CD14-positive monocyte (primary cell): ENCODE results near the gene MBP. TPM values are rescaled to one million over a fixed set of nuclear protein-coding genes. Genes with fewer than 3 reads are reported as not detected.

Source experiments
- DNase-seq, 3 donors: peaks; one replicate each; pipeline ENCODE4 v3.0.0-alpha.2; 2011 to 2022
- H2AFZ ChIP-seq: 2 replicates; pipeline ENCODE4 v1.6.0; 2012; ENCODE audit warnings: mild to moderate bottlenecking, low read depth, low read length, inconsistent platforms; ENCODE audit not compliant: insufficient read depth, poor library complexity, severe bottlenecking
- H3K27ac ChIP-seq, 2 donors: 1 replicate in 1 of 2; 2 replicates in 1 of 2; pipeline ENCODE4 v1.5.1; 2012 to 2013; ENCODE audit warnings: low read length in 2 of 2, control low read depth in 1 of 2, inconsistent platforms in 1 of 2, low read depth in 1 of 2, mild to moderate bottlenecking in 1 of 2
- H3K27me3 ChIP-seq, 2 donors: one replicate each; pipeline versions ENCODE4 v1.6.0 to v1.6.1; 2011 to 2013; ENCODE audit warnings: low read length in 2 of 2; ENCODE audit not compliant: control insufficient read depth in 2 of 2, insufficient read depth in 2 of 2
- H3K36me3 ChIP-seq, 2 donors: replicated peaks in 1 of 2; 1 replicate in 1 of 2; 2 replicates in 1 of 2; pipeline versions ENCODE4 v1.5.1 to v1.6.1; 2012 to 2013; ENCODE audit warnings: low read length in 2 of 2, control low read depth in 1 of 2, inconsistent platforms in 1 of 2, mild to moderate bottlenecking in 1 of 2; ENCODE audit not compliant: insufficient read depth in 2 of 2, control insufficient read depth in 1 of 2
- H3K4me1 ChIP-seq, 2 donors: 1 replicate in 1 of 2; 2 replicates in 1 of 2; pipeline versions ENCODE4 v1.5.1 to v1.6.1; 2012 to 2013; ENCODE audit warnings: low read length in 2 of 2, control low read depth in 1 of 2, inconsistent platforms in 1 of 2, mild to moderate bottlenecking in 1 of 2, moderate library complexity in 1 of 2; ENCODE audit not compliant: insufficient read depth in 2 of 2, control insufficient read depth in 1 of 2
- H3K4me2 ChIP-seq: replicated peaks from 2 replicates; pipeline ENCODE3; 2012; ENCODE audit warnings: low read length, moderate library complexity, mild to moderate bottlenecking; ENCODE audit not compliant: poor library complexity, severe bottlenecking; ENCODE audit errors: extremely low read depth
- H3K4me3 ChIP-seq, 3 experiments: fragments of 200-600 bp in 1 of 3; sonication (generic) in 1 of 3; replicated peaks in 1 of 3; 1 replicate in 2 of 3; 2 replicates in 1 of 3; pipeline ENCODE4 v1.5.1; 2011 to 2013; ENCODE audit warnings: low read length in 3 of 3, mild to moderate bottlenecking in 3 of 3, control low read depth in 2 of 3, low read depth in 2 of 3, inconsistent platforms in 1 of 3, moderate library complexity in 1 of 3
- H3K79me2 ChIP-seq: 2 replicates; pipeline ENCODE4 v1.6.0; 2012; ENCODE audit warnings: mild to moderate bottlenecking, control low read depth, inconsistent platforms, low read length, moderate library complexity; ENCODE audit not compliant: insufficient read depth
- H3K9ac ChIP-seq: 2 replicates; pipeline ENCODE4 v1.6.0; 2017; ENCODE audit warnings: low read length, mild to moderate bottlenecking; ENCODE audit not compliant: insufficient read depth, poor library complexity, severe bottlenecking
- H3K9me3 ChIP-seq, 2 donors: replicated peaks in 1 of 2; 1 replicate in 1 of 2; 2 replicates in 1 of 2; pipeline versions ENCODE4 v1.5.1 to v1.6.1; 2012 to 2013; ENCODE audit warnings: low read length in 2 of 2, control low read depth in 1 of 2; ENCODE audit not compliant: control insufficient read depth in 1 of 2, insufficient read depth in 1 of 2
- H4K20me1 ChIP-seq: 2 replicates; pipeline ENCODE4 v1.6.0; 2012; ENCODE audit warnings: mild to moderate bottlenecking, low read length, control low read depth, moderate library complexity; ENCODE audit not compliant: insufficient read depth
- H3K27ac Mint-ChIP-seq, 7 donors: one replicate each; pipeline ENCODE4 v1.8.0; 2020; ENCODE audit warnings: mild to moderate bottlenecking in 7 of 7, mixed read lengths in 7 of 7, moderate library complexity in 6 of 7, inconsistent platforms in 2 of 7
- H3K27me3 Mint-ChIP-seq, 3 donors: one replicate each; pipeline ENCODE4 v1.8.0; 2021 to 2022; ENCODE audit warnings: low read depth in 3 of 3, mild to moderate bottlenecking in 3 of 3, mixed read lengths in 3 of 3, moderate library complexity in 3 of 3, inconsistent platforms in 1 of 3
- H3K36me3 Mint-ChIP-seq, 2 donors: one replicate each; pipeline ENCODE4 v1.8.0; 2020; ENCODE audit warnings: mixed read lengths in 2 of 2, inconsistent platforms in 1 of 2, mild to moderate bottlenecking in 1 of 2
- H3K4me1 Mint-ChIP-seq: one replicate; pipeline ENCODE4 v1.8.0; 2020; ENCODE audit warnings: mild to moderate bottlenecking, mixed read lengths
- H3K4me3 Mint-ChIP-seq, 2 donors: one replicate each; pipeline ENCODE4 v1.8.0; 2020; ENCODE audit warnings: mild to moderate bottlenecking in 2 of 2, mixed read lengths in 2 of 2, moderate library complexity in 1 of 2
- H3K9me3 Mint-ChIP-seq, 7 donors: one replicate each; pipeline ENCODE4 v1.8.0; 2020 to 2022; ENCODE audit warnings: mixed read lengths in 7 of 7, mild to moderate bottlenecking in 6 of 7, moderate library complexity in 6 of 7, inconsistent platforms in 2 of 7
- CTCF ChIP-seq: fragments of 200-600 bp; IDR thresholded peaks from one replicate; pipeline ENCODE4 v1.8.0; 2022; ENCODE audit warnings: antibody characterized with exemption, mild to moderate bottlenecking
- WGBS: methylation state at CpG from one replicate; pipeline ENCODE4 v1.1.5; 2013; ENCODE audit warnings: missing lambda C conversion rate; ENCODE audit not compliant: insufficient coverage; 5-methylcytosine and 5-hydroxymethylcytosine counted together
- intact Hi-C, 2 donors: fragments of 100-400 bp; cut with micrococcal nuclease; formaldehyde crosslinking; loops; one replicate each; pipeline versions ENCODE4 v1.15.0 to v1.15.1; 2023
- polyA plus RNA-seq, 3 donors: library from polyadenylated mRNA; depleted of rRNA in 1 of 3; unstranded in 2 of 3; stranded (reverse) in 1 of 3; fragments of 300-500 nt in 2 of 3; fragments of >200 nt in 1 of 3; fragmentation: Illumina TruSeq in 2 of 3; gene quantifications; 1 replicate in 2 of 3; 2 replicates in 1 of 3; pipeline ENCODE4 v1.2.3, GENCODE V29; 2012 to 2021

Gene MBP
- polyA plus RNA-seq, 3 donors = 47.7 to 81.0 (median 50.4) TPM

- Mint-ChIP-seq H3K4me3 (no peak overlapping the region), H3K27me3 (peaks cover 0 to 3% (median 0%) of the 10 kb centered on the region in 3 donors), H3K4me1 (peaks cover 50% of the 10 kb centered on the region), H3K9me3 (no peaks in the 10 kb centered on the region), H3K27ac (peak overlapping the region in 6 of 7 donors; percentile 2 to 91 (median 61)), H3K36me3 (peaks cover 77 to 79% of the 10 kb centered on the region in 2 donors)
- no peak overlapping the region for H2AFZ ChIP-seq
- H3K27ac ChIP-seq = peak overlapping the region in 1 of 2 donors; percentile 22
- H3K9me3 ChIP-seq = no peaks in the 10 kb centered on the region
- H3K4me3 ChIP-seq = no peak overlapping the region
- H4K20me1 ChIP-seq = no peaks in the 10 kb centered on the region
- WGBS = 80% methylated on average over 2 of the region's 9 CpGs
- intact Hi-C loops = no loop called here
- no peaks in the 10 kb centered on the region for H3K27me3 ChIP-seq
- H3K79me2 ChIP-seq = peaks cover 99% of the 10 kb centered on the region
- no peak overlapping the region for H3K4me2 ChIP-seq
- DNase-seq = no peak
- peaks cover 20 to 82% of the 10 kb centered on the region in 2 donors for H3K36me3 ChIP-seq
- H3K4me1 ChIP-seq = peaks cover 13 to 16% of the 10 kb centered on the region in 2 donors
- no peak overlapping the region for H3K9ac ChIP-seq
- TF ChIP-seq CTCF = no peak
Measured at GRCh38 chr18:77073336-77074093, 59.1 kb downstream of the MBP start.

- Histone ChIP-seq H3K4me1 (peaks cover 23 to 26% of the 10 kb centered on the region in 2 donors), H3K36me3 (peaks cover 15 to 72% of the 10 kb centered on the region in 2 donors), H3K4me2 (no peak overlapping the region), H3K79me2 (peaks cover 97% of the 10 kb centered on the region), H3K9me3 (no peaks in the 10 kb centered on the region), H2AFZ (no peak overlapping the region), H3K27me3 (no peaks in the 10 kb centered on the region), H3K27ac (peak overlapping the region in 1 of 2 donors; percentile 28), H3K4me3 (no peak overlapping the region), H4K20me1 (no peaks in the 10 kb centered on the region), H3K9ac (no peak overlapping the region)
- DNase-seq = no peak
- TF ChIP-seq CTCF = no peak
- peaks cover 0 to 3% (median 0%) of the 10 kb centered on the region in 3 donors for H3K27me3 Mint-ChIP-seq
- peaks cover 69 to 77% of the 10 kb centered on the region in 2 donors for H3K36me3 Mint-ChIP-seq
- H3K9me3 Mint-ChIP-seq = no peaks in the 10 kb centered on the region
- peak overlapping the region in 2 of 7 donors; percentile 11 to 46 for H3K27ac Mint-ChIP-seq
- intact Hi-C loops = no loop called here
- no peak overlapping the region for H3K4me3 Mint-ChIP-seq
- WGBS = 90% methylated on average over 7 of the region's 7 CpGs
- H3K4me1 Mint-ChIP-seq = peaks cover 51% of the 10 kb centered on the region
Measured at GRCh38 chr18:77072566-77072965, 60.0 kb downstream of the MBP start.
